GM04504 (cell line): Measurements from ENCODE around the gene AIFM1.

Source experiments
- DNase-seq: peaks from one replicate; pipeline ENCODE4 v3.0.0-alpha.2; 2012; ENCODE audit warnings: low read depth

Gene AIFM1

GRCh38 chrX:130170752-130171445, 5.3 kb upstream of the AIFM1 start:
- no peak for DNase-seq

- no peak for DNase-seq
Measured at GRCh38 chrX:130167040-130167439, 1.4 kb upstream of the AIFM1 start.

GRCh38 chrX:130166503-130166777, 799 bp upstream of the AIFM1 start:
- no peak for DNase-seq

GRCh38 chrX:130165181-130165702, 399 bp downstream of the AIFM1 start:
- no peak for DNase-seq

GRCh38 chrX:130163398-130163797, 2.2 kb downstream of the AIFM1 start:
- DNase-seq, result no peak

GRCh38 chrX:130162094-130162735, 3.4 kb downstream of the AIFM1 start:
- DNase-seq, result no peak

GRCh38 chrX:130159776-130160175, 5.9 kb downstream of the AIFM1 start:
- no peak for DNase-seq

GRCh38 chrX:130158311-130158710, 7.3 kb downstream of the AIFM1 start:
- DNase-seq, result no peak

- no peak for DNase-seq
Measured at GRCh38 chrX:130155564-130155963, 10.1 kb downstream of the AIFM1 start.

GRCh38 chrX:130147631-130148030, 18.0 kb downstream of the AIFM1 start:
- DNase-seq, result no peak

GRCh38 chrX:130145123-130145522, 20.5 kb downstream of the AIFM1 start:
- DNase-seq, result no peak

- no peak for DNase-seq
Measured at GRCh38 chrX:130144509-130144908, 21.1 kb downstream of the AIFM1 start.

GRCh38 chrX:130139474-130140201, 26.0 kb downstream of the AIFM1 start:
- no peak for DNase-seq

- DNase-seq, result no peak
Measured at GRCh38 chrX:130136961-130137360, 28.7 kb downstream of the AIFM1 start.

- DNase-seq, result no peak
Measured at GRCh38 chrX:130136496-130136895, 29.1 kb downstream of the AIFM1 start.

- DNase-seq, result no peak
Measured at GRCh38 chrX:130130990-130131389, 34.7 kb downstream of the AIFM1 start.

GRCh38 chrX:130125091-130125874, 40.4 kb downstream of the AIFM1 start:
- no peak for DNase-seq

GRCh38 chrX:130124577-130124976, 41.1 kb downstream of the AIFM1 start:
- no peak for DNase-seq

GRCh38 chrX:130121505-130121800, 44.2 kb downstream of the AIFM1 start:
- DNase-seq, result no peak

GRCh38 chrX:130120746-130121504, 44.7 kb downstream of the AIFM1 start:
- no peak for DNase-seq

- DNase-seq, result no peak
Measured at GRCh38 chrX:130120321-130120731, 45.3 kb downstream of the AIFM1 start.
